HUES48 (cell line): Measurements from ENCODE around the gene NRTN.
"Not testable (repeated sequence)": the region's sequence is repeated elsewhere in the genome, so short reads cannot be mapped to it uniquely, and the experiment has no call there.

Source experiments
- H3K27ac ChIP-seq: one replicate; pipeline ENCODE4 v1.7.0; 2013; ENCODE audit warnings: low read depth, low read length, inconsistent platforms
- H3K27me3 ChIP-seq: 2 replicates; pipeline ENCODE4 v1.6.1; 2013; ENCODE audit warnings: mild to moderate bottlenecking, low read length; ENCODE audit not compliant: control insufficient read depth, insufficient read depth
- H3K36me3 ChIP-seq: 2 replicates; pipeline ENCODE4 v1.6.1; 2013; ENCODE audit warnings: low read length; ENCODE audit not compliant: control insufficient read depth, insufficient read depth
- H3K4me1 ChIP-seq: 2 replicates; pipeline ENCODE4 v1.6.1; 2013; ENCODE audit warnings: mild to moderate bottlenecking, low read length; ENCODE audit not compliant: control insufficient read depth, insufficient read depth
- H3K4me3 ChIP-seq: 2 replicates; pipeline ENCODE4 v1.5.1; 2013; ENCODE audit warnings: mild to moderate bottlenecking, low read depth, low read length
- H3K9ac ChIP-seq: 2 replicates; pipeline ENCODE4 v1.6.1; 2013; ENCODE audit warnings: mild to moderate bottlenecking, low read depth, low read length, moderate library complexity
- H3K9me3 ChIP-seq: 2 replicates; pipeline ENCODE4 v1.6.1; 2013; ENCODE audit warnings: low read length; ENCODE audit not compliant: control insufficient read depth, insufficient read depth

The NRTN gene

DNA sequence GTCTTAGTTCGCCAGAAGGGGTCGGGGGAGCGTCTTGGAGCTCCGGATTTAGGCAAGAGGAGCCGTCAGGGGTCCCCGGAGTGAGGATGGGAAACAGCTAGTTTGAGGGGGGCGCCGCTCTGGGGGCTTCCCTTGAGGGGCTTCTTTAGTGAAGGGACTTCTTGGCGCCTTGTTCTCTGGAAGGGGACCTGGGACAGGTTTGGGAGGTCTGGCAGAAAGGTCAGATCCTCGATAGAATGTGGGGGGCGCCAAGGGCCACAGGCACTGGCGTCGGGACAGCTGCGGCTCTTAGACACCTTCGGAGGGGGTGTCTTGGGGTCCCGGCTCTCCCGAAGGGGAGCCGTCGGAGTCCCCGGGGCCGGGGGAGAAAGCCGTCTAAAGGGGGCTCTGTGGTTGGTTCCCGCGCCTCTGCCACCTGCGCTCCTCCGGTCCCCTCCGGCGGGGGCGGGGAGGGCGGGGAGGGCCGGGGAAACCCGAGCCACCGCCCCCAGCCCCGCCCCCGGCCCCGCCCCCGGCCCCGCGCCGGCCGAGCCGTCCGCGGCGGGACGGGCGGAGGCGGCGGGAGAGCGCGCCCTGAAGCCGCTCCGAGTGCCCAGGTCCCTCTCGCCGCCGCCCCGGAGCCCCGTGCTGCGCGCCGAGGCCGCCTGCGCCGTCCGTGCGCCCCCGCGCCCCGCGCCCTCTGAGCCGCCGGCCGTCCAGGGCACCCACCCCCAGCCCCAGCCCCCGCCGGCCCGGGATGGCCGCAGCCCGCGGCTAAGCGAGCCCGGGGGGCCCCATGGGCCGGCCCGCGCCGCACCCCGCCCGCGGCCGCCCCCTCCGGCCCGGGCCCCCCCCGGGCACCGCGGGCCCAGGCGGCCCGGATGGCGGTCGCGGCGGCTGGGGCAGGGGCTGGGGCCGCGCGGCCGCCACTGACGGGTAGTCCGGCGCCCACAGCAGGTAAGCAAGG is at the start of gene NRTN:
NRTN (plus strand) TSS at position 552 of the 946 bp plus-strand sequence. CDS start 19,099 bp downstream, outside the sequence.
- Histone ChIP-seq H3K36me3 (no peaks in the 10 kb centered on the region), H3K27ac (no peak within 1 kb of the TSS), H3K27me3 (peaks cover 10% of the 10 kb centered on the region), H3K9ac (no peak within 1 kb of the TSS), H3K4me1 (peaks cover 3% of the 10 kb centered on the region; the same call in 1 of the 2 replicates), H3K4me3 (peak within 1 kb of the TSS; percentile 60), H3K9me3 (no peaks in the 10 kb centered on the region)

- Histone ChIP-seq H3K27ac (no peak overlapping the region), H3K36me3 (no peaks in the 10 kb centered on the region), H3K4me3 (no peak overlapping the region), H3K4me1 (no peaks in the 10 kb centered on the region), H3K9ac (no peak overlapping the region), H3K27me3 (no peaks in the 10 kb centered on the region), H3K9me3 (no peaks in the 10 kb centered on the region)
These were observed 42.2 kb upstream of the NRTN start for GRCh38 chr19:5762608-5763217.

- H3K9me3 ChIP-seq: no peaks in the 10 kb centered on the region
- no peak overlapping the region for H3K27ac ChIP-seq
- no peak overlapping the region for H3K9ac ChIP-seq
- no peaks in the 10 kb centered on the region for H3K27me3 ChIP-seq
- H3K4me3 ChIP-seq: no peak overlapping the region
- no peaks in the 10 kb centered on the region for H3K4me1 ChIP-seq
- no peaks in the 10 kb centered on the region for H3K36me3 ChIP-seq
These were observed 39.6 kb upstream of the NRTN start for GRCh38 chr19:5765220-5765619.

GRCh38 chr19:5767949-5768348 is 36.9 kb upstream of the NRTN start:
- H3K36me3 ChIP-seq: no peaks in the 10 kb centered on the region
- no peak overlapping the region for H3K27ac ChIP-seq
- no peaks in the 10 kb centered on the region for H3K4me1 ChIP-seq
- H3K27me3 ChIP-seq: no peaks in the 10 kb centered on the region
- H3K4me3 ChIP-seq: no peak overlapping the region
- no peaks in the 10 kb centered on the region for H3K9me3 ChIP-seq
- H3K9ac ChIP-seq: no peak overlapping the region

DNA sequence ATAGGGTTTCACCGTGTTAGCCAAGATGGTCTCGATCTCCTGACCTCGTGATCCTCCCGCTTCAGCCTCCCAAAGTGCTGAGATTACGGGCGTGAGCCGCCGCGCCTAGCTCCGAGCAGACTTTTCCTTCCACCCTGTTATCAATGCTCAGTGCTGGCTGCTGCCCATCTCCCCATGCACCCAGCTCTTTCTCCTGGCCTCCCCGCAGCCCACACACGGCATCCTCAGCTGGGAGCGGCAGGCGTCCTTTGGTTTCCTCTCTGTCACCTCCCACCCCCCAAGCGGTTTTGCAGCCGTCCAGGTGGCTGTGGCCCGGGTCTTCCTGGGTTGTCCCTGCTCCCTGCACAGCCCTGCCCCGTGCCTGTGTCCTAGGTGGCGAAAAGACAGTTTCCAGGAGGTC is 32.5 kb upstream of the NRTN start:
- Histone ChIP-seq H3K4me3 (no peak overlapping the region), H3K9ac (no peak overlapping the region), H3K27ac (no peak overlapping the region)

DNA sequence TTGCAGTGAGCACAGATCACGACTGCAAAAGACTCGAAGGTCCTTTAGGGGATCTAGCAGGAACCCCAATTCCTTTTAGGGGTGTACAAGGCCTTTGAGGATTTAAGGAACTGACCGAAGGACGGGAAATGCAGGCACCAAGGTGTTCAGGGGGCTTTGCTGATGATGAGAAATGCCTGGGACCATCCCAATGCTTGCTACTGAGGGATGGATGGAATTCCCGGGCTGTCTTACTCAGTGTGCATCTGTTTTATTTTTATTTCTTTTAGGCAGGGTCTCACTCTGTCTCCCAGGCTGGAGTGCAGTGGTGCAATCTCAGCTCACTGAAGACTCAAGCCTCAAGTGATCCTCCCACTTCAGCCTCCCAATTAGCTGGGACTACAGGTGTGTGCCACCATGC is 31.6 kb upstream of the NRTN start:
- Histone ChIP-seq H3K4me3 (no peak overlapping the region), H3K4me1 (no peaks in the 10 kb centered on the region), H3K36me3 (no peaks in the 10 kb centered on the region), H3K9me3 (no peaks in the 10 kb centered on the region), H3K27ac (no peak overlapping the region), H3K9ac (no peak overlapping the region), H3K27me3 (no peaks in the 10 kb centered on the region)

More for the DNA sequence above, 32.5 kb upstream of the NRTN start:
- H3K36me3 ChIP-seq: no peaks in the 10 kb centered on the region
- H3K27me3 ChIP-seq: no peaks in the 10 kb centered on the region
- H3K4me1 ChIP-seq: no peaks in the 10 kb centered on the region
- no peaks in the 10 kb centered on the region for H3K9me3 ChIP-seq

GRCh38 chr19:5774921-5775320 is 29.9 kb upstream of the NRTN start:
- no peaks in the 10 kb centered on the region for H3K36me3 ChIP-seq
- no peaks in the 10 kb centered on the region for H3K4me1 ChIP-seq
- H3K9ac ChIP-seq: no peak overlapping the region
- H3K9me3 ChIP-seq: no peaks in the 10 kb centered on the region
- no peaks in the 10 kb centered on the region for H3K27me3 ChIP-seq
- no peak overlapping the region for H3K27ac ChIP-seq
- H3K4me3 ChIP-seq: no peak overlapping the region

DNA sequence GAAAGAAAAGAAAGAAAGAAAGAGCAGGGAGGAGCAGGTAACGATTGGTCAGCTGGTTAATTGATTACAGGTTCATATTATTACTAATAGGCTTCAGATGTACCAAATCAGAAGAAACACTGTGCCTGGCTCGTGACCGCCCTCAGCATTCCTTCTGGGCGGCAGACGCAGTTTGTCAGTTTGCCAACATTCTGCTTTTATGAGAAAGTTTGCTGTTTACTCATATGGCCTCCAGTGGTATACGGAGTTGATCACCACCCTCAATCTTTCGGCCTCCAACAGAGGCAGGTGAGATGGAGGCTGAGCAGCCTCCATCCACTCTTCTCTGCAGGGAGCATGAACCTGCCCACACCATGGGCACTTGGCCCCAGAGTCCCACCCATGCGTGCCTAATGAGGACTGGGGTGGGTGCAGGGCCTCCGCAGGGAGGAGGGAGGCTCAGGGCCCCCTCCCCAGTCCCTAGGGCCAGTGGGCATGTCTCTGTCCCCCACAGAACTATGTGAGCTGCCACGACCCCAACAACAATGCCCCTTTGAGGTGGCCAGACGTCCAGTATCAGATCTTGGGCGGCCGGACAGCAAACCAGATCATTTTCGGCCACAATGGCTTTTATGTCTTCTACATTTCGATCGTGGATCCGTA is 29.1 kb upstream of the NRTN start:
- Histone ChIP-seq H3K27me3 (no peaks in the 10 kb centered on the region), H3K27ac (no peak overlapping the region), H3K36me3 (no peaks in the 10 kb centered on the region), H3K9me3 (no peaks in the 10 kb centered on the region), H3K4me3 (no peak overlapping the region), H3K9ac (no peak overlapping the region), H3K4me1 (no peaks in the 10 kb centered on the region)

DNA sequence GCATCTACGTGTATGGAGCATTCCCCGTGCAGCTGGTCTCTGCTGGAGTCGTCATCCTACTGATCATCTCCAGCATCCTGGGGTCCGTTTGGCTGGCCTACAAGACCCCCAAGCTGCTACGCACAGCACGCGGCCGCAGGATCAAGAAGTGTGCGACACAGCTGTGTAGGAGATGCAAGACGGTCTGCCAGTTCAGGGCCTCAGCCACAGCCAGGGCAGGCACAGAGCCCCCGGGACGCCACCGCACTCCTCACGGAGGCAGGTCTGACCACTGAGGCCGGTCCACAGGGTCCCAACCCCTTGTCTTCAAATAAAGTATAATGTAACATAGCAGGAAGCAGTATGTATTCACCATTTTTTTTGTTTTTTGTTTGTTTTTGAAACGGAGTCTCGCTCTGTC is 26.5 kb upstream of the NRTN start:
- no peaks in the 10 kb centered on the region for H3K36me3 ChIP-seq
- H3K4me1 ChIP-seq: no peaks in the 10 kb centered on the region
- no peak overlapping the region for H3K4me3 ChIP-seq
- H3K9me3 ChIP-seq: no peaks in the 10 kb centered on the region
- H3K9ac ChIP-seq: no peak overlapping the region
- no peaks in the 10 kb centered on the region for H3K27me3 ChIP-seq
- no peak overlapping the region for H3K27ac ChIP-seq

- not testable (repeated sequence) for H3K9ac ChIP-seq, H3K27ac ChIP-seq, H3K4me3 ChIP-seq, H3K27me3 ChIP-seq, H3K9me3 ChIP-seq, H3K4me1 ChIP-seq
- peaks cover 15% of the 10 kb centered on the region for H3K36me3 ChIP-seq
These were observed 24.0 kb upstream of the NRTN start for GRCh38 chr19:5780916-5781315.

- peaks cover 29% of the 10 kb centered on the region for H3K36me3 ChIP-seq
- H3K4me3 ChIP-seq: no peak overlapping the region
- no peak overlapping the region for H3K9ac ChIP-seq
- no peak overlapping the region for H3K27ac ChIP-seq
- H3K27me3 ChIP-seq: no peaks in the 10 kb centered on the region
- no peaks in the 10 kb centered on the region for H3K4me1 ChIP-seq
- no peaks in the 10 kb centered on the region for H3K9me3 ChIP-seq
These were observed 22.5 kb upstream of the NRTN start for GRCh38 chr19:5782322-5782721.
